GM23338 (cell line): Measurements from ENCODE around the gene MAN1C1.

ENCODE experiments used
- CREB1 ChIP-seq: fragments of 250-450 bp; sonication (Bioruptor Pico); IDR thresholded peaks from 2 replicates; pipeline ENCODE4 v1.5.0; 2020; ENCODE audit warnings: low read depth, mild to moderate bottlenecking, moderate library complexity
- EZH2phosphoT487 ChIP-seq: fragments of 200-600 bp; sonication (generic); IDR thresholded peaks from one replicate; pipeline ENCODE4 v1.8.1; 2018; ENCODE audit warnings: antibody characterized with exemption; ENCODE audit not compliant: unreplicated experiment
- POLR2AphosphoS5 ChIP-seq: IDR thresholded peaks from 2 replicates; pipeline ENCODE4 v1.6.1; 2016; ENCODE audit warnings: antibody characterized with exemption, low read depth
- TF ChIP-seq, protein P1 (sequence below), 2 experiments: fragments of 200-600 bp in 1 of 2; sonication (generic) in 1 of 2; conservative IDR thresholded peaks; 2 replicates each; pipeline versions ENCODE4 v1.5.1 to v1.6.1; 2016 to 2017; ENCODE audit warnings: antibody characterized with exemption in 2 of 2, low read depth in 2 of 2, mild to moderate bottlenecking in 2 of 2, moderate library complexity in 1 of 2

DNA sequence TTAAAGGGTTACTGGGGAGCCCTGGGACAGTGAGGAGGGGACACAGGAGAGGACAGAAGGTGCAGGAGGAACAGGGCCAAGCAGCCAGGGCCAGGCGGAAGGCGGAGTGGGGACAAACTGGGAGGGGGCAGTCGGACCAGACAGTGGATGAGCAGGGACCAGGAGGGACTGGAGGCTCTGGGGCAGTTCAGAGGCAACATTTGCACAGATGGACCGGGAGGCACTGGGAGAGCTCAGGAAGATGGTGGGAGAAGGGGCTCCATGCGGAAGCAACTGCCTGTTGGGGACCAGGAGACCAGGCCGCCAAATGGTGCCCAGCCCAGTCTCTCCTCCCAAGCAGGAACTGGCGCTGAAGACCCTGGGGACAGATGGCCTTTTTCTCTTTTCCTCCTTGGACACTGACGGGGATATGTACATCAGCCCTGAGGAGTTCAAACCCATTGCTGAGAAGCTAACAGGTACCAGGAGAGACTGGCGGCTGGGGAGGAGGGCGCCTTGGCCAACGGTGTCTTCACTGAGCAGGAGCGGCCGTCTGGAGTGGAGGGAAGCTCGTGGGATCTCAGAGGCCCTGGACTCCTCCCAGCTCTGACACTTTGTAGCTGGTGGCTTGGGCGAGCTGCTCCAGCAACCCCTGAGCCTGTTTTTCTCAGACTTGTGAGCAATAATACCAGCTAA lies 184.2 kb downstream of the MAN1C1 start:
- TF ChIP-seq, protein P1, sequence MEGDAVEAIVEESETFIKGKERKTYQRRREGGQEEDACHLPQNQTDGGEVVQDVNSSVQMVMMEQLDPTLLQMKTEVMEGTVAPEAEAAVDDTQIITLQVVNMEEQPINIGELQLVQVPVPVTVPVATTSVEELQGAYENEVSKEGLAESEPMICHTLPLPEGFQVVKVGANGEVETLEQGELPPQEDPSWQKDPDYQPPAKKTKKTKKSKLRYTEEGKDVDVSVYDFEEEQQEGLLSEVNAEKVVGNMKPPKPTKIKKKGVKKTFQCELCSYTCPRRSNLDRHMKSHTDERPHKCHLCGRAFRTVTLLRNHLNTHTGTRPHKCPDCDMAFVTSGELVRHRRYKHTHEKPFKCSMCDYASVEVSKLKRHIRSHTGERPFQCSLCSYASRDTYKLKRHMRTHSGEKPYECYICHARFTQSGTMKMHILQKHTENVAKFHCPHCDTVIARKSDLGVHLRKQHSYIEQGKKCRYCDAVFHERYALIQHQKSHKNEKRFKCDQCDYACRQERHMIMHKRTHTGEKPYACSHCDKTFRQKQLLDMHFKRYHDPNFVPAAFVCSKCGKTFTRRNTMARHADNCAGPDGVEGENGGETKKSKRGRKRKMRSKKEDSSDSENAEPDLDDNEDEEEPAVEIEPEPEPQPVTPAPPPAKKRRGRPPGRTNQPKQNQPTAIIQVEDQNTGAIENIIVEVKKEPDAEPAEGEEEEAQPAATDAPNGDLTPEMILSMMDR (conservative IDR thresholded peaks at IDR 0.05; ENCODE audit: low read depth in 2 of 2) = no peak
- TF ChIP-seq EZH2phosphoT487 (no peak), POLR2AphosphoS5 (no peak), CREB1 (CRISPR knock-in tag) (no peak)
